Measurements from ENCODE around the gene SMIM45.

SMIM45 gene

DNA sequence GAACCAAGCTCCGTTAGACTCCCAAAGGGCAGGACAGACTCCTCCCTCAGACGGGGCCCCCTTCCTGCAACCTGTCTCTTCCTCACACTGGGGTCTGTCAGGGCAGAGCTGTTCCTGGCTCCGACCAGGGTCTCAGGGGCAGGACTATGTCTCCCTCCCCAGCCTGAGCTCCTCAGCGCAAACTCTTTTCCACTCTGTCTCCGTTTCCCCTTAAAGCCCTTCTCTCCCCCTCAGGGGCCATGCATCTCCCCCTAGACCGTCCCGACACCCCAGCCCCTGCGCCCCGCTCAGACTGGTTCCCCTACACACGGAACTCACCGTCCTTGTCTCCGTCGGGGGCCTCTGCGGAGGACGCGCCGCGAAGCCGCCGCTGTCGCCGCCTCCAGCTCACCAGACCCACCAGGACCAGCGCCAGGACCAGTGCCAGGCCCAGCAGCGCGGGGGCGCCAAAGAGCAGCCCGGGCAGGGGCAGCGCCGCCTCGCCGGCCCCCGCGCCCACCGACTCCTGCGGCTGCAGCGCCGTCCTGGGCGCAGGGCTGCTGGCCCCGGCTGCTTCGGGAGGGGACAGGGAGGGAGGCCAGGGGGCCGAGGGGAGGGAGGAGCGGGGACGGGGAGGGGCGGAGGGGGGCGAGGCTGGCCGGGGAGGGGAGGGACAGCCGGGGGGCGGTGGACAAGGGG lies 26.0 kb upstream of the SMIM45 start:
- no peak for DNase-seq
- no peak overlapping the region for H3K27ac ChIP-seq

GRCh38 chr22:41927813-41928212 lies 24.1 kb upstream of the SMIM45 start:
- Histone ChIP-seq H3K27me3 (peaks cover 3 to 4% of the 10 kb centered on the region in 2 donors), H3K4me3 (no peak overlapping the region), H3K4me1 (no peaks in the 10 kb centered on the region), H3K36me3 (no peaks in the 10 kb centered on the region), H3K27ac (no peak overlapping the region), H3K9me3 (no peaks in the 10 kb centered on the region)
- TF ChIP-seq POLR2A (IDR thresholded peaks at IDR 0.05) (no peak), CTCF (IDR thresholded peaks at IDR 0.05) (no peak)
- no peak for DNase-seq
- intact Hi-C loops (cut with DNase I; ENCODE audit: low total_unique reads): no loop called here

More for the DNA sequence above, 26.0 kb upstream of the SMIM45 start:
- Histone ChIP-seq H3K4me1 (no peaks in the 10 kb centered on the region), H3K36me3 (no peaks in the 10 kb centered on the region), H3K4me3 (peak overlapping the region in 1 of 2 donors; percentile 8), H3K9me3 (no peaks in the 10 kb centered on the region), H3K27me3 (peaks cover 3 to 4% of the 10 kb centered on the region in 2 donors)
- intact Hi-C loops (cut with DNase I; ENCODE audit: low total_unique reads): no loop called here
- TF ChIP-seq CTCF (IDR thresholded peaks at IDR 0.05) (peak in 3 of 4 experiments; percentile 21 to 44 (median 30)), POLR2A (IDR thresholded peaks at IDR 0.05) (no peak)

GRCh38 chr22:41928593-41929417 lies 23.1 kb upstream of the SMIM45 start:
- intact Hi-C loops (cut with DNase I; ENCODE audit: low total_unique reads): no loop called here
- Histone ChIP-seq H3K27ac (no peak overlapping the region), H3K27me3 (peaks cover 3 to 4% of the 10 kb centered on the region in 2 donors), H3K4me1 (no peaks in the 10 kb centered on the region), H3K36me3 (no peaks in the 10 kb centered on the region), H3K4me3 (no peak overlapping the region), H3K9me3 (no peaks in the 10 kb centered on the region)
- TF ChIP-seq CTCF (IDR thresholded peaks at IDR 0.05) (no peak), POLR2A (IDR thresholded peaks at IDR 0.05) (no peak)
- no peak for DNase-seq

DNA sequence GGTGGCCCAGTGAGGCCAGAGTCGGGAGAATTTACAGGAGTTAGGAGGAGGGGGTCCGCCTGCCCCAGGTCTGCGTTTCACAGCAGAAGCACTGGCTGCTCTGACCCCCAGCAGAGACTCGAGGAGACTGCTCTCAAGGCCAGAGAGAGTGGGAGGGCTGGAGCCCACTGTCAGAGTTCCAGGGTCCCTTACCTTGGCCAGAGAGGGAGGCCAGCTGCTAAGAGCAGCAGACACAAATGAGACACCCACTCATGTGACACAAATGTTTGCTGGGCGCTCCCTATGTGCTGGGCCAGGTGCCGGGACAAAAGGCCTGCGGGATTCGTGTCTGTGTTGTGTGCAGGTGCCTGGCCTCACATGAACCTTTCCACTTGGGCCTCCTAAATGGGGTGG lies 22.5 kb upstream of the SMIM45 start:
- Histone ChIP-seq H3K36me3 (no peaks in the 10 kb centered on the region), H3K27ac (no peak overlapping the region), H3K4me1 (no peaks in the 10 kb centered on the region), H3K9me3 (no peaks in the 10 kb centered on the region), H3K27me3 (peaks cover 3 to 4% of the 10 kb centered on the region in 2 donors), H3K4me3 (no peak overlapping the region)
- DNase-seq: no peak
- intact Hi-C loops (cut with DNase I; ENCODE audit: low total_unique reads): no loop called here
- no peak for TF ChIP-seq CTCF (IDR thresholded peaks at IDR 0.05)
- no peak for TF ChIP-seq POLR2A (IDR thresholded peaks at IDR 0.05)

- no peaks in the 10 kb centered on the region for H3K27me3 ChIP-seq
- H3K36me3 ChIP-seq: no peaks in the 10 kb centered on the region
- no peaks in the 10 kb centered on the region for H3K9me3 ChIP-seq
- no peak for DNase-seq
- intact Hi-C loops (cut with DNase I; ENCODE audit: low total_unique reads): no loop called here
- TF ChIP-seq POLR2A (IDR thresholded peaks at IDR 0.05): no peak
- no peak for TF ChIP-seq CTCF (IDR thresholded peaks at IDR 0.05)
- no peaks in the 10 kb centered on the region for H3K4me1 ChIP-seq
- H3K27ac ChIP-seq: no peak overlapping the region
- no peak overlapping the region for H3K4me3 ChIP-seq
Observed at GRCh38 chr22:41931701-41932269, 20.2 kb upstream of the SMIM45 start.

Data from uterus (tissue), 3 donors.